Liver (tissue), 3 donors: ENCODE measurements around the gene ZBTB45.

Experiments
- CTCF ChIP-seq: fragments of 150-350 bp; IDR thresholded peaks from 2 replicates; pipeline ENCODE4 v1.5.1; 2017; ENCODE audit warnings: improper control_type of control experiment, low read depth, low read length; ENCODE audit not compliant: missing input control
- JUND ChIP-seq, 2 donors: IDR thresholded peaks; 2 replicates each; pipeline ENCODE4 v1.6.1; 2016; ENCODE audit warnings: antibody characterized with exemption in 2 of 2
- RAD21 ChIP-seq, 2 donors: IDR thresholded peaks; 2 replicates each; pipeline ENCODE4 v1.6.1; 2016; ENCODE audit warnings: antibody characterized with exemption in 2 of 2, mild to moderate bottlenecking in 2 of 2
- REST ChIP-seq: IDR thresholded peaks from 2 replicates; pipeline ENCODE4 v1.6.1; 2016; ENCODE audit warnings: antibody characterized with exemption, mild to moderate bottlenecking
- RXRA ChIP-seq, 2 donors: IDR thresholded peaks; 2 replicates each; pipeline ENCODE4 v1.6.1; 2017 to 2018; ENCODE audit warnings: antibody characterized with exemption in 2 of 2, mild to moderate bottlenecking in 1 of 2
- SP1 ChIP-seq: IDR thresholded peaks from 2 replicates; pipeline ENCODE4 v1.6.1; 2018; ENCODE audit warnings: antibody characterized with exemption, mild to moderate bottlenecking
- TAF1 ChIP-seq: conservative IDR thresholded peaks from 2 replicates; pipeline ENCODE4 v1.6.1; 2016; ENCODE audit warnings: antibody characterized with exemption, mild to moderate bottlenecking
- TF ChIP-seq, protein P1 (sequence below): IDR thresholded peaks from 2 replicates; pipeline ENCODE4 v1.6.1; 2016; ENCODE audit warnings: antibody characterized with exemption
- TF ChIP-seq, protein P2 (sequence below): IDR thresholded peaks from 2 replicates; pipeline ENCODE4 v1.6.1; 2016; ENCODE audit warnings: antibody characterized with exemption
- donor health status: healthy.
- donor health status: healthy.

- TF ChIP-seq CTCF = no peak
- TF ChIP-seq, protein P1, sequence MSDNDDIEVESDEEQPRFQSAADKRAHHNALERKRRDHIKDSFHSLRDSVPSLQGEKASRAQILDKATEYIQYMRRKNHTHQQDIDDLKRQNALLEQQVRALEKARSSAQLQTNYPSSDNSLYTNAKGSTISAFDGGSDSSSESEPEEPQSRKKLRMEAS = no peak
- no peak for TF ChIP-seq REST
- no peak for TF ChIP-seq JUND (IDR thresholded peaks at IDR 0.05)
- TF ChIP-seq RAD21 (IDR thresholded peaks at IDR 0.05) = no peak
- TF ChIP-seq SP1 = no peak
- TF ChIP-seq, protein P2, sequence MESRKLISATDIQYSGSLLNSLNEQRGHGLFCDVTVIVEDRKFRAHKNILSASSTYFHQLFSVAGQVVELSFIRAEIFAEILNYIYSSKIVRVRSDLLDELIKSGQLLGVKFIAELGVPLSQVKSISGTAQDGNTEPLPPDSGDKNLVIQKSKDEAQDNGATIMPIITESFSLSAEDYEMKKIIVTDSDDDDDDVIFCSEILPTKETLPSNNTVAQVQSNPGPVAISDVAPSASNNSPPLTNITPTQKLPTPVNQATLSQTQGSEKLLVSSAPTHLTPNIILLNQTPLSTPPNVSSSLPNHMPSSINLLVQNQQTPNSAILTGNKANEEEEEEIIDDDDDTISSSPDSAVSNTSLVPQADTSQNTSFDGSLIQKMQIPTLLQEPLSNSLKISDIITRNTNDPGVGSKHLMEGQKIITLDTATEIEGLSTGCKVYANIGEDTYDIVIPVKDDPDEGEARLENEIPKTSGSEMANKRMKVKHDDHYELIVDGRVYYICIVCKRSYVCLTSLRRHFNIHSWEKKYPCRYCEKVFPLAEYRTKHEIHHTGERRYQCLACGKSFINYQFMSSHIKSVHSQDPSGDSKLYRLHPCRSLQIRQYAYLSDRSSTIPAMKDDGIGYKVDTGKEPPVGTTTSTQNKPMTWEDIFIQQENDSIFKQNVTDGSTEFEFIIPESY = no peak
- no peak for TF ChIP-seq TAF1
- TF ChIP-seq RXRA (IDR thresholded peaks at IDR 0.05) = no peak
These were observed 3.3 kb downstream of the ZBTB45 start for GRCh38 chr19:58516246-58516836.
